Measurements from ENCODE around the gene DLD. TPM values are rescaled to one million over a fixed set of nuclear protein-coding genes. Genes with fewer than 3 reads are reported as not detected.
"Not testable (repeated sequence)": the region's sequence is repeated elsewhere in the genome, so short reads cannot be mapped to it uniquely, and the experiment has no call there.

The DLD gene, protein sequence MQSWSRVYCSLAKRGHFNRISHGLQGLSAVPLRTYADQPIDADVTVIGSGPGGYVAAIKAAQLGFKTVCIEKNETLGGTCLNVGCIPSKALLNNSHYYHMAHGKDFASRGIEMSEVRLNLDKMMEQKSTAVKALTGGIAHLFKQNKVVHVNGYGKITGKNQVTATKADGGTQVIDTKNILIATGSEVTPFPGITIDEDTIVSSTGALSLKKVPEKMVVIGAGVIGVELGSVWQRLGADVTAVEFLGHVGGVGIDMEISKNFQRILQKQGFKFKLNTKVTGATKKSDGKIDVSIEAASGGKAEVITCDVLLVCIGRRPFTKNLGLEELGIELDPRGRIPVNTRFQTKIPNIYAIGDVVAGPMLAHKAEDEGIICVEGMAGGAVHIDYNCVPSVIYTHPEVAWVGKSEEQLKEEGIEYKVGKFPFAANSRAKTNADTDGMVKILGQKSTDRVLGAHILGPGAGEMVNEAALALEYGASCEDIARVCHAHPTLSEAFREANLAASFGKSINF
- 100 to 1,000 TPM in 2 of 8 experiments, 10 to 100 TPM in 6; 43.2 to 115 (median 71.6) TPM for total RNA-seq

DNA sequence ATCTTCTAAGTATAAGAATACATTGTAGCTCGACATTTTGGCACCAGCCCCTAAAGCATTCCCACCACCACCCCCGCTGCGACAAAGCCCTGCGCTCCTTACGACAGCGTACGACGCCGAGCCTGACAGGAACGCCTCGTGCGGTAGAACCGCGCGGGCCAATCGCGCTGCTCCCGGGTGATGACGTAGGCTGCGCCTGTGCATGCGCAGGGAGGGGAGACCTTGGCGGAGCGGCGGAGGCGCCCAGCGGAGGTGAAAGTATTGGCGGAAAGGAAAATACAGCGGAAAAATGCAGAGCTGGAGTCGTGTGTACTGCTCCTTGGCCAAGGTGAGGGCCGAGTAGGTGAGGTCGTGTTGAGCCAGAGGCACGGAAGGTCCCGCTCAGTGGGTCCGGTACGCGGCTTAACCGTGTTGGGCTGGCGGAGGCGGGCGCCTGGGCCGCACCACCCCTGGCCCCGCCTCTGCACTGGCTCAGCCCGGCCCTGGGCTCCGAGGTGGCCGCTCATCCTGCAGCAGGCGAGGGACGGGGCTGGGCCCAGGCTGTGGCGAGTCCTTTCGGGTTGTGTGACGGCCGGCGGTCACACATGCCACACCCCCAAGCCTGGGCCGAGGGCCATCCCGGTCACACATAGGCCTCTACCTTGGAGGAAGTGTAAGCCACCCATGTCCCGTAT is at the start of gene DLD:
Gene DLD, plus strand, starts transcription at position 222 of the 674 bp plus-strand sequence. Its CDS starts 68 bp downstream, at position 290.
- Histone ChIP-seq H3K4me3 (peak within 1 kb of the TSS; percentile 78 to 97 (median 85)), H3K27ac (peak within 1 kb of the TSS; percentile 81 to 84), H3K4me1 (replicated peaks in 1 of 2) (peaks cover 7 to 25% of the 10 kb centered on the region in 2 donors)
- peak; percentile 94 to 100 (median 99) for ATAC-seq (replicated peaks in 6 of 8)
- in situ Hi-C loops (cut with MboI; ENCODE audit: low pct_unique_long_range_greater_than_20kb in 2 of 9, low sequenced_read_pairs in 9 of 9, unreplicated experiment in 9 of 9), result loop anchor here in 1 of 9 experiments (25.0 kb wide), 1 partner anchor 429 kb away; the partner anchor contains the start of gene GPR22
- WGBS, 10 experiments, result 0 to 1% (median 0%) methylated on average over 3 to 21 of the region's 55 CpGs; no CpG with 5 or more reads in 3 of the 10 experiments

DNA sequence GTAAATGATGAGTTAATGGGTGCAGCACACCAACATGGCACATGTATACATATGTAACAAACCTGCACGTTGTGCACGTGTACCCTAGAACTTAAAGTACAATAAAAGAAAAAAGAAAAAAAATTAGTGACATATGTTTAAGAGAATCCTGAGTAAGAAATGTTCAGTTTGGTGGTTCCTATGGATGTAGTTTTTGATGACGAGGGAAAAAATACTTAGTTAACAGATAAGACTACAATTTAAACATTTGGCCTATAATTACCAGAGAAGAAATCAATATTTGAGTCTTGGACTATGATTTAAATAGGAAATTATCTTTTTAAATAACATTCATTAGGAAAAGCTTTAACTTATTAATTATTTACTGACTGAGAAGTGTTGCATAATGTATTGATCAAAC is 48.8 kb upstream of the DLD start:
- Histone ChIP-seq H3K27ac (no peak overlapping the region), H3K4me1 (replicated peaks in 1 of 2) (no peaks in the 10 kb centered on the region), H3K4me3 (no peak overlapping the region)
- 0 to 100% (median 57%) methylated on average over 1 to 3 of the region's 3 CpGs; no CpG with 5 or more reads in 3 of the 10 experiments for WGBS, 10 experiments
- in situ Hi-C loops (cut with MboI; ENCODE audit: low pct_unique_long_range_greater_than_20kb in 2 of 9, low sequenced_read_pairs in 9 of 9, unreplicated experiment in 9 of 9), result no loop called here
- no peak for ATAC-seq (replicated peaks in 6 of 8)

DNA sequence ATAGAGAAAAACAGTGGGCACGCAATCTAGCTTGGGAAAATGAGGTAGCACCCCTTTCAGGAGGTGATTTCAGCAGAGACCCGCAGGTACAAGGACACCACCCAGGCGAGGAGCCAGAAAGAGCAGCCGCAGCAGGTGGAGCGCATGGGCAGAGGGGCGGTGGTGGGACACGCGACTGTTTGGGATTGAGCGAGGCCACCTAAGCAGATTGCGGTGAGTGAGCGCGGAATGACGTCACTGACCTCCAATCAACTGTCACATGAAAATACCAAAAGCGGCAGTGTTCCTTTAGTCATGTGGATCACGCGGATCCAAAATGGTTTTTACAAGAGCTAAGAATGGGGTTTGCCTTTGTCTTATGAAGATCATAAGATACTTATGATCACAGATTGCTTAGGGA is 47.8 kb upstream of the DLD start:
- H3K4me1 ChIP-seq (replicated peaks in 1 of 2), result no peaks in the 10 kb centered on the region
- no peak for ATAC-seq (replicated peaks in 6 of 8)
- no peak overlapping the region for H3K27ac ChIP-seq
- no peak overlapping the region for H3K4me3 ChIP-seq
- WGBS, 10 experiments, result 60 to 100% (median 87%) methylated on average over 2 to 13 of the region's 16 CpGs
- in situ Hi-C loops (cut with MboI; ENCODE audit: low pct_unique_long_range_greater_than_20kb in 2 of 9, low sequenced_read_pairs in 9 of 9, unreplicated experiment in 9 of 9), result no loop called here

DNA sequence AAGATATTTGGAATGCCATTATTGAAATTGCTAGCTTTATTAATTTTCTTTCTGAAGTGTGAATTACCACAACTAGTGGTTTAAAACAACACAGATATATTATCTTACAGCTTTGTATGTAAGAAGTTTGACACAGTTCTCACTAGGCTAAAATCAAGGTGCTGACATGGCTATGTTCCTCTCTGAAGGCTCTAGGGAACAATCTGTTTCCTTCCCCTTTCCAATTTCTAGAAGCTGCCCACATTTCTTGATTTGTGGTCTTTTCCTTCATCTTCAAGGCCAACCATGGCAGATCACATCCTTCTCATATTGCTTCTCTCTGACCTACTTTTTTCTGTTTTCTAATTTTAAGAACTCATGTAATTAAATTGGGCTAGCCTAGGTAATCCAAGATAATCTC is 44.7 kb upstream of the DLD start:
- Histone ChIP-seq H3K27ac (no peak overlapping the region), H3K4me1 (replicated peaks in 1 of 2) (no peaks in the 10 kb centered on the region), H3K4me3 (no peak overlapping the region)
- in situ Hi-C loops (cut with MboI; ENCODE audit: low pct_unique_long_range_greater_than_20kb in 2 of 9, low sequenced_read_pairs in 9 of 9, unreplicated experiment in 9 of 9), result no loop called here
- ATAC-seq (replicated peaks in 6 of 8), result no peak

DNA sequence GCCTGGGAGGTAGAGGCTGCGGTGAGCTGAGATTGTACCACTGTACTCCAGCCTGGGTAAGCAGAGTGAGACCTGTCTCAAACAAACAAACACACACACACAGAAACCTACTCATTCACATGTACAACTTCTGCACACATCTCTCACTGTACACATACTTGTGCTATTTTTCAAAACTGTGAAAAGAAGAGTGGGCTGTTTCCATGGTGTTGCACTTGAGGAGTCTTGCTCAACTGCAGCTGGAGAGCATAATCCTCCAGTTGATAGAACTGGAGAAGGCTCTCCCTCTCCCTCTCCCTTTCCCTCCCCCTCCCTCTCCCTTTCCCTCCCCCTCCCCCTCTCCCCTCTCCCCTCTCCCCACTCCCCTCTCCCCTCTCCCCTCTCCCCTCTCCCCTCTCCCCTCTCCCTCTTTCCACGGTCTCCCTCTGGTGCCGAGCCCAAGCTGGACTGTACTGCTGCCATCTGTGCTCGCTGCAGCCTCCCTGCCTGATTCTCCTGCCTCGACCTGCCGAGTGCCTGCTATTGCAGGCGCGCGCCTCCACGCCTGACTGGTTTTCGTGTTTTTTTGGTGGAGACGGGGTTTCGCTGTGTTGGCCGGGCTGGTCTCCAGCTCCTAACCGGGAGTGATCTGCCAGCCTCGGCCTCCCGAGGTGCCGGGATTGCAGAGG is 43.7 kb upstream of the DLD start:
- in situ Hi-C loops (cut with MboI; ENCODE audit: low pct_unique_long_range_greater_than_20kb in 2 of 9, low sequenced_read_pairs in 9 of 9, unreplicated experiment in 9 of 9), result no loop called here
- H3K27ac ChIP-seq, result no peak overlapping the region
- H3K4me3 ChIP-seq, result no peak overlapping the region
- no peak for ATAC-seq (replicated peaks in 6 of 8)
- no peaks in the 10 kb centered on the region for H3K4me1 ChIP-seq (replicated peaks in 1 of 2)
- WGBS, 10 experiments, result no CpG with 5 or more reads among the region's 18 CpGs

DNA sequence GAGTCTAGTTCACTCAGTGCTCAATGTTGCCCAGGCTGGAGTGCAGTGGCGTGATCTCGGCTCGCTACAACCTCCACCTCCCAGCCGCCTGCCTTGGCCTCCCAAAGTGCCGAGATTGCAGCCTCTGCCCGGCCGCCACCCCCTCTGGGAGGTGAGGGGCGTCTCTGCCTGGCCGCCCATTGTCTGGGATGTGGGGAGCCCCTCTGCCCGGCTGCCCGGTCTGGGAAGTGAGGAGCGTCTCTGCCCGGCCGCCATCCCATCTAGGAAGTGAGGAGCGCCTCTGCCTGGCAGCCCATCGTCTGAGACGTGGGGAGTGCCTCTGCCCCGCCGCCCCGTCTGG is 43.2 kb upstream of the DLD start:
- in situ Hi-C loops (cut with MboI; ENCODE audit: low pct_unique_long_range_greater_than_20kb in 2 of 9, low sequenced_read_pairs in 9 of 9, unreplicated experiment in 9 of 9), result not testable (repeated sequence)
- no CpG with 5 or more reads among the region's 20 CpGs for WGBS, 10 experiments

DNA sequence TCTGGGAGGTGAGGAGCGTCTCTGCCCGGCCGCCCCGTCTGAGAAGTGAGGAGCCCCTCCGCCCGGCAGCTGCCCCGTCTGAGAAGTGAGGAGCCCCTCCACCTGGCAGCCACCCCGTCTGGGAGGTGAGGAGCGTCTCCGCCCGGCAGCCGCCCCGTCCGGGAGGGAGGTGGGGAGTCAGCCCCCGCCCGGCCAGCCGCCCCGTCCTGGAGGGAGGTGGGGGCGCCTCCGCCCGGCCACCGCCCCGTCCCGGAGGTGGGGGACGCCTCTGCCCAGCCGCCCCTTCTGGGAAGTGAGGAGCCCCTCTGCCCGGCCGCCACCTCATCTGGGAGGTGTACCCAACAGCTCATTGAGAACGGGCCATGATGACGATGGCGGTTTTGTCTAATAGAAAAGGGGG is 42.8 kb upstream of the DLD start:
- in situ Hi-C loops (cut with MboI; ENCODE audit: low pct_unique_long_range_greater_than_20kb in 2 of 9, low sequenced_read_pairs in 9 of 9, unreplicated experiment in 9 of 9); ATAC-seq (replicated peaks in 6 of 8); H3K4me1 ChIP-seq (replicated peaks in 1 of 2); H3K4me3 ChIP-seq; H3K27ac ChIP-seq: not testable (repeated sequence)
- no CpG with 5 or more reads among the region's 31 CpGs for WGBS, 10 experiments

More for the DNA sequence above, 43.2 kb upstream of the DLD start:
- H3K4me1 ChIP-seq (replicated peaks in 1 of 2); ATAC-seq (replicated peaks in 6 of 8); H3K4me3 ChIP-seq; H3K27ac ChIP-seq: not testable (repeated sequence)

DNA sequence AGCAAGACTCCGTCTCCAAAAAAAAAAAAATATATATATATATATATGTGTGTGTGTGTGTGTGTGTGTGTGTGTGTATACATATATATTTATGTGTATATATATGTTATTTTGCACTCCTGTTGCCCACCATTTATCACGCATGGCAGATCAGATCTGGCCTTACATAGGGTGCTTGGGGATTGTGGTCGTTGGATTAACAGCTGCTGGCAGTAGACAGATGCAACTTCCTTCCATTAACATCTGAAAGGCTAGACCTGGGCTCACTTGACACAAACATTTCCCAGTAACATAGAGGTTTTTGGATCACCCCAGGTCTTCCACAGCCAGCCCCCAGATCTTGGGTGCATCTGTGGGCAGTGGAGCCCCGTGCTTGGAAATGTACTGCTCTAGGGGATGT is 40.8 kb upstream of the DLD start:
- ATAC-seq (replicated peaks in 6 of 8), result no peak
- in situ Hi-C loops (cut with MboI; ENCODE audit: low pct_unique_long_range_greater_than_20kb in 2 of 9, low sequenced_read_pairs in 9 of 9, unreplicated experiment in 9 of 9), result loop anchor here in 3 of 9 experiments (25.0 kb wide), 2 partner anchors 113 to 388 kb away; partner anchors contain the start of genes CBLL1 (in 2 of the 3) and GPR22 (in 1 of the 3)
- no peak overlapping the region for H3K27ac ChIP-seq
- 67 to 83% (median 74%) methylated on average over 1 to 2 of the region's 4 CpGs; no CpG with 5 or more reads in 6 of the 10 experiments for WGBS, 10 experiments
- H3K4me3 ChIP-seq, result no peak overlapping the region
- no peaks in the 10 kb centered on the region for H3K4me1 ChIP-seq (replicated peaks in 1 of 2)

DNA sequence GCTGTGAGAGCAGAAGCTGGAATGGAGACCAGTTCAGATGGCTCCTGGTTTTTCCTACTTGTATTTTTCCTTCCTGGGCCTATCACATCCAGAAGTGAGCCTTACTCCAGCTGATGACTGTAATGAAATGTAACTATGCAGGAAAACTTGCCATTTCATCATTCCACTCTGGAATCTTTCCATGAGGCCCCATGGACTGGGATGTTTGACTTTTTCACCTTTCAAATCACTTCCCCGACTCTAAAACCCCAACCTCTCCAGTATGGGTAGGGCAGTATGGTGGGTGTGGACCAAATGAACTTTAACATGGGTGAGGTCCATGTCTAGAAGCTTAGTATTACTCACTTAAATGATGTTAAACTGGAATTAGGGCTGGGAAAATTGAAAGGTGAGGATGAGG is 40.3 kb upstream of the DLD start:
- 0% methylated on average over 1 of the region's 1 CpG; no CpG with 5 or more reads in 7 of the 10 experiments for WGBS, 10 experiments
- ATAC-seq (replicated peaks in 6 of 8), result peak in 2 of 8 experiments; percentile 76 to 96
- H3K4me3 ChIP-seq, result no peak overlapping the region
- H3K4me1 ChIP-seq (replicated peaks in 1 of 2), result no peaks in the 10 kb centered on the region
- in situ Hi-C loops (cut with MboI; ENCODE audit: low pct_unique_long_range_greater_than_20kb in 2 of 9, low sequenced_read_pairs in 9 of 9, unreplicated experiment in 9 of 9), result loop anchor here in 3 of 9 experiments (25.0 kb wide), 2 partner anchors 113 to 388 kb away; partner anchors contain the start of genes CBLL1 (in 2 of the 3) and GPR22 (in 1 of the 3)
- H3K27ac ChIP-seq, result no peak overlapping the region

DNA sequence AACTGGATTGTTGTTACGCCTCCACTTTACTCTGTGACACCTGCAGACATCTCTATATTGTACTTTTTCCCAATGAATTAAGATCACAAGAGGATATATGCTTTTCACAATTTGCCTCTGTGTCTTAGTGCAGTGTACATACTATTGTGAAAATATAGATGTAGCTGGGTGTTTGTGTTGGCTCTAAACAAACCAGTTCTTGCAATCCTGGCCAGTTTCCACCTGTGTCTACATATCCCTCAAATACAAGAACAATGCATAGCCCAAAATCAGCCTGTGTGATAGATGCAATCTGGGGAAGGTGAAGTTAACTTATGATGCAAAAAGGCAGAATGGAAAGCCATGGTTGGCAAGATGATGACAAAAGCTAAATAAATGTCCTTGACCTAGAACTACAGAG is 36.5 kb upstream of the DLD start:
- Histone ChIP-seq H3K27ac (no peak overlapping the region), H3K4me3 (no peak overlapping the region), H3K4me1 (replicated peaks in 1 of 2) (no peaks in the 10 kb centered on the region)
- WGBS, 10 experiments, result 86 to 100% (median 100%) methylated on average over 1 of the region's 1 CpG; no CpG with 5 or more reads in 3 of the 10 experiments
- no peak for ATAC-seq (replicated peaks in 6 of 8)
- in situ Hi-C loops (cut with MboI; ENCODE audit: low pct_unique_long_range_greater_than_20kb in 2 of 9, low sequenced_read_pairs in 9 of 9, unreplicated experiment in 9 of 9), result loop anchor here in 3 of 9 experiments (25.0 kb wide), 2 partner anchors 117 to 392 kb away; partner anchors contain the start of genes CBLL1 (in 2 of the 3) and GPR22 (in 1 of the 3)

DNA sequence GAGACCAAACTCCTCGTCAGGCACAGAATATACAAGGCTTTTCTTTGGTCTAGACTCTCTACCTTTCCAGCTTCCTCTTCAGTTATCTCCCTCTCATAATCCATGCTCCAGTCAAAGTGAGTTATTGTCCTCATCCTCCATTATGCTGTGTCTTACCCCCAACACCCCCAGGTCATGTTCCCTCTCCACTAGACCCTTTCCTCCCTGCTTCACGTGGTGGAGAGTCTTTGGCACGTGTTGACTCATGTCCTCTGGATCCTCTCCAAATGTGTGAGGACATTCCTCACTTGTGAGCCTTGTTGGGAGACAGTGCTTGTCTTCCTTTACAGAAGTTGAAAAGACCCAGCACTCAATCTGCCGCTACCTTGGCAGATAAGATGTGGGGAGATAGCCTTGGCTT is 36.0 kb upstream of the DLD start:
- 0 to 90% (median 63%) methylated on average over 1 to 4 of the region's 4 CpGs; no CpG with 5 or more reads in 2 of the 10 experiments for WGBS, 10 experiments
- ATAC-seq (replicated peaks in 6 of 8), result no peak

DNA sequence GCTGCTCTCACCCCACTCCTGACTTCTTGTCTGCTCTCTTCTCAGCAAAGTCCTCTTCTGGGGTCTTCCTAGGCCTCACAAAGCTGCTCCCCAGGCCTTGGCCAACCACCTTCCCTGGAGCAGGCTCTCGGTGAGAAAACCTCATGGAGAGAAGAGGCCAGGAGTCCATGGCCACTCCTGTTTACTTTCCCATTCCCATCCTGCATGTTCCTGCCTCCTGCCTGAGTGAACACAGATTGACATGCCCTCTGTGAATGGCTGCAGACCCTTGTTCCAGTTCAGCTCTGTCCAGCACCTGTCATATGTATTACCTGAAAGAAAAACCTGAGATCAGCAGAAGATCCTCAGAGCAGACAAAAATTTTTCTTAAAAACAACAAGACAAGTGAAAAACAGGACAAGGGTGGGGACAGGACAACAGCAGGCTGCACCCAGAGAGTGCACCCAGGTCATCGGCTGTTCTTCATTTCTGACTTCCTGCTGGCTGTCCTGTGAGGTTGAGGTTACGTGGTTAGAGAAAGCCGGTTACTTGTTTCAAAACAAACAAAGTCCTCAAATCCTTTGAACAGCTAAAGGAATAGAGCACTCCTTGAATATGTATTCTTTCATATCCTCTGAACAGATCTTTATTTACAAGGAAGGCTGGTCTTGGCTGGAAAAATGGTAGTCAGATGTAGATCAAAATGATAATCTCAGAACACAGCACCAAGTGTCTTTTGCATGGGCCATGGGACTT is 34.0 kb upstream of the DLD start:
- in situ Hi-C loops (cut with MboI; ENCODE audit: low pct_unique_long_range_greater_than_20kb in 2 of 9, low sequenced_read_pairs in 9 of 9, unreplicated experiment in 9 of 9), result loop anchor here in 3 of 9 experiments (25.0 kb wide), 2 partner anchors 120 to 395 kb away; partner anchors contain the start of genes CBLL1 (in 2 of the 3) and GPR22 (in 1 of the 3)
- Histone ChIP-seq H3K27ac (no peak overlapping the region), H3K4me3 (no peak overlapping the region), H3K4me1 (replicated peaks in 1 of 2) (no peaks in the 10 kb centered on the region)
- ATAC-seq (replicated peaks in 6 of 8), result peak in 1 of 8 experiments; percentile 82
- WGBS, 10 experiments, result 40 to 100% (median 89%) methylated on average over 1 to 3 of the region's 4 CpGs; no CpG with 5 or more reads in 1 of the 10 experiments

More for the DNA sequence above, 36.0 kb upstream of the DLD start:
- Histone ChIP-seq H3K4me3 (no peak overlapping the region), H3K4me1 (replicated peaks in 1 of 2) (no peaks in the 10 kb centered on the region), H3K27ac (no peak overlapping the region)
- in situ Hi-C loops (cut with MboI; ENCODE audit: low pct_unique_long_range_greater_than_20kb in 2 of 9, low sequenced_read_pairs in 9 of 9, unreplicated experiment in 9 of 9), result loop anchor here in 3 of 9 experiments (25.0 kb wide), 2 partner anchors 118 to 393 kb away; partner anchors contain the start of genes CBLL1 (in 2 of the 3) and GPR22 (in 1 of the 3)
